Measurements from ENCODE around the gene BHLHA15. TPM values are rescaled to one million over a fixed set of nuclear protein-coding genes. Genes with fewer than 3 reads are reported as not detected.

BHLHA15 gene
- polyA plus RNA-seq, 1 of the 3 experiments (the other 2 are of a cell fraction): 0.10 TPM

DNA sequence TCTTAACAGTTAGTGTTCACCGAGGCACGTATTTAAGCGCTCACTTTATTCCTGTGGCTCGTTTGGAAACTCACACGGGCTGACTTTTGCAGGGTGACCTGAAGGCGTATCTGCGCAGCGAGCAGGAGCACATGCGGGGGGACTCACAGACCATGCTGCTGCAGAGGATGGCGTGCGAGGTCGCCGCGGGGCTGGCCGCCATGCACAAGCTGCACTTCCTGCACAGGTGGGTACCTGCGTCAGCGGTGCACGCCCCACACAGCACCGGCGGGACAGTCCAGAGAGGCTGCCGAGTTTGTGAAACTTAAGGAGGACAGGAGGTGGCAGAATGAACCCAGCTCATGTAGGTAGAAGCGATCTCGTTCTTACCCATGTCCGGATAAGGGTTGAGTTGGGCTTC lies 39.8 kb upstream of the BHLHA15 start:
- WGBS (ENCODE audit: low lambda C conversion rate): 96% methylated on average over 24 of the region's 24 CpGs
- DNase-seq: no peak
- Histone ChIP-seq H3K79me2 (ENCODE audit: insufficient read depth) (no peaks in the 10 kb centered on the region), H3K27me3 (ENCODE audit: insufficient read depth) (no peaks in the 10 kb centered on the region), H3K4me1 (ENCODE audit: control insufficient read depth in 1 of 2, insufficient read depth in 2 of 2, low read depth in 1 of 2, low read length in 1 of 2) (peaks cover 0 to 10% of the 10 kb centered on the region in 2 experiments; a peak in 1 of 4 replicates), H3K9me2 (no peaks in the 10 kb centered on the region), H3K9me3 (no peaks in the 10 kb centered on the region), H3K4me2 (no peak overlapping the region), H3K4me3 (ENCODE audit: low read depth in 2 of 2, low read length in 1 of 2) (no peak overlapping the region), H3K36me3 (replicated peaks in 1 of 2; ENCODE audit: control insufficient read depth in 1 of 2, insufficient read depth in 2 of 2, low read length in 1 of 2) (peaks cover 10 to 39% of the 10 kb centered on the region in 2 experiments), H4K20me1 (ENCODE audit: insufficient read depth) (no peaks in the 10 kb centered on the region), H3K9ac (no peak overlapping the region), H2AFZ (ENCODE audit: low read depth) (no peak overlapping the region), H3K27ac (ENCODE audit: low read depth in 2 of 2, low read length in 1 of 2) (no peak overlapping the region), H3F3A (replicated peaks; ENCODE audit: insufficient read depth) (no peaks in the 10 kb centered on the region)
- ChIA-PET POLR2A (no interaction called here), CTCF (interaction anchor here (0.8 to 19.6 kb wide), 4 partner anchors 64 to 151 kb away, joined by 3 to 744 read pairs (median 4); no protein-coding TSS in a partner anchor)
- TF ChIP-seq SMC3 (IDR thresholded peaks at IDR 0.05; ENCODE audit: low read depth, low read length) (no peak), NFIC (IDR thresholded peaks at IDR 0.05; ENCODE audit: borderline replicate concordance) (no peak), GATA2 (CRISPR knock-in tag; IDR thresholded peaks at IDR 0.05) (no peak), MAX (IDR thresholded peaks at IDR 0.05; ENCODE audit: low read depth) (no peak), EZH2phosphoT487 (IDR thresholded peaks at IDR 0.05; ENCODE audit: borderline replicate concordance, low read depth) (no peak), ELF1 (IDR thresholded peaks at IDR 0.05) (no peak), JUND (IDR thresholded peaks at IDR 0.05) (no peak), MEF2A (IDR thresholded peaks at IDR 0.05; ENCODE audit: borderline replicate concordance, low read depth) (no peak), IRF3 (IDR thresholded peaks at IDR 0.05; ENCODE audit: low read depth, low read length) (no peak), MXI1 (IDR thresholded peaks at IDR 0.05; ENCODE audit: low read depth, low read length) (no peak), RXRA (IDR thresholded peaks at IDR 0.05; ENCODE audit: borderline replicate concordance, low read depth) (no peak), FOXJ3 (CRISPR knock-in tag; IDR thresholded peaks at IDR 0.05) (no peak), CHD2 (IDR thresholded peaks at IDR 0.05; ENCODE audit: low read length, partially characterized antibody) (no peak), USF2 (IDR thresholded peaks at IDR 0.05; ENCODE audit: borderline replicate concordance, low read depth, low read length) (no peak), SIN3A (IDR thresholded peaks at IDR 0.05; ENCODE audit: borderline replicate concordance, low read depth, low read length) (no peak), POLR2AphosphoS5 (IDR thresholded peaks at IDR 0.05; ENCODE audit: low read depth, low read length) (no peak)
- TF ChIP-seq, protein P1, sequence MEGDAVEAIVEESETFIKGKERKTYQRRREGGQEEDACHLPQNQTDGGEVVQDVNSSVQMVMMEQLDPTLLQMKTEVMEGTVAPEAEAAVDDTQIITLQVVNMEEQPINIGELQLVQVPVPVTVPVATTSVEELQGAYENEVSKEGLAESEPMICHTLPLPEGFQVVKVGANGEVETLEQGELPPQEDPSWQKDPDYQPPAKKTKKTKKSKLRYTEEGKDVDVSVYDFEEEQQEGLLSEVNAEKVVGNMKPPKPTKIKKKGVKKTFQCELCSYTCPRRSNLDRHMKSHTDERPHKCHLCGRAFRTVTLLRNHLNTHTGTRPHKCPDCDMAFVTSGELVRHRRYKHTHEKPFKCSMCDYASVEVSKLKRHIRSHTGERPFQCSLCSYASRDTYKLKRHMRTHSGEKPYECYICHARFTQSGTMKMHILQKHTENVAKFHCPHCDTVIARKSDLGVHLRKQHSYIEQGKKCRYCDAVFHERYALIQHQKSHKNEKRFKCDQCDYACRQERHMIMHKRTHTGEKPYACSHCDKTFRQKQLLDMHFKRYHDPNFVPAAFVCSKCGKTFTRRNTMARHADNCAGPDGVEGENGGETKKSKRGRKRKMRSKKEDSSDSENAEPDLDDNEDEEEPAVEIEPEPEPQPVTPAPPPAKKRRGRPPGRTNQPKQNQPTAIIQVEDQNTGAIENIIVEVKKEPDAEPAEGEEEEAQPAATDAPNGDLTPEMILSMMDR (IDR thresholded peaks at IDR 0.05): no peak
- TF ChIP-seq, protein P2, sequence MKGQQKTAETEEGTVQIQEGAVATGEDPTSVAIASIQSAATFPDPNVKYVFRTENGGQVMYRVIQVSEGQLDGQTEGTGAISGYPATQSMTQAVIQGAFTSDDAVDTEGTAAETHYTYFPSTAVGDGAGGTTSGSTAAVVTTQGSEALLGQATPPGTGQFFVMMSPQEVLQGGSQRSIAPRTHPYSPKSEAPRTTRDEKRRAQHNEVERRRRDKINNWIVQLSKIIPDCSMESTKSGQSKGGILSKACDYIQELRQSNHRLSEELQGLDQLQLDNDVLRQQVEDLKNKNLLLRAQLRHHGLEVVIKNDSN (IDR thresholded peaks at IDR 0.05; ENCODE audit: borderline replicate concordance, low read depth): no peak

Data from SK-N-SH (cell line).